HepG2 (cell line): ENCODE results near the gene RPL26. TPM values are rescaled to one million over a fixed set of nuclear protein-coding genes. Genes with fewer than 3 reads are reported as not detected.

Experiments used
- HDAC6 ChIP-seq: fragments of 200-600 bp; sonication (generic); IDR thresholded peaks from 2 replicates; pipeline ENCODE4 v1.7.0; 2017; ENCODE audit warnings: mild to moderate bottlenecking, antibody characterized with exemption, low read length, low read depth
- HMGA1 ChIP-seq: sonication (generic); formaldehyde crosslinking; conservative IDR thresholded peaks from 2 replicates; pipeline ENCODE4 v1.4.0; 2020; ENCODE audit warnings: missing genetic modification reagents
- HNF1B ChIP-seq: sonication (generic); formaldehyde crosslinking; IDR thresholded peaks from 2 replicates; pipeline ENCODE4 v1.5.1; 2020; ENCODE audit warnings: mild to moderate bottlenecking, moderate library complexity, missing genetic modification reagents
- IKZF4 ChIP-seq: sonication (generic); formaldehyde crosslinking; IDR thresholded peaks from 2 replicates; pipeline ENCODE4 v1.5.1; 2020; ENCODE audit warnings: borderline replicate concordance, mild to moderate bottlenecking, low read depth, missing genetic modification reagents; ENCODE audit errors: not compliant biosample characterization
- KLF13 ChIP-seq: sonication (generic); formaldehyde crosslinking; IDR thresholded peaks from 2 replicates; pipeline ENCODE4 v1.4.0; 2020; ENCODE audit warnings: mild to moderate bottlenecking, missing genetic modification reagents
- KLF16 ChIP-seq, 2 experiments: sonication (generic) in 1 of 2; formaldehyde crosslinking in 1 of 2; IDR thresholded peaks; 2 replicates each; pipeline versions ENCODE4 v1.6.1 to v1.8.0; 2016 to 2023; ENCODE audit warnings: missing genetic modification reagents in 2 of 2, missing compliant biosample characterization in 1 of 2
- NFYC ChIP-seq: IDR thresholded peaks from 2 replicates; pipeline ENCODE4 v1.6.1; 2016; ENCODE audit warnings: missing genetic modification reagents, missing compliant biosample characterization
- PLRG1 ChIP-seq: fragments of 450-650 bp; conservative IDR thresholded peaks from 2 replicates; pipeline ENCODE4 v1.6.1; 2016
- RFX5 ChIP-seq: IDR thresholded peaks from 2 replicates; pipeline ENCODE4 v1.6.1; 2011; ENCODE audit warnings: low read depth, low read length, improper control_type of control experiment
- SNRNP70 ChIP-seq: fragments of 200-400 bp; formaldehyde crosslinking; IDR thresholded peaks from 2 replicates; pipeline ENCODE4 v1.6.1; 2017; ENCODE audit warnings: mild to moderate bottlenecking, low read depth, low read length, moderate library complexity
- YEATS4 ChIP-seq: sonication (generic); formaldehyde crosslinking; IDR thresholded peaks from 2 replicates; pipeline ENCODE4 v1.4.0; 2020; ENCODE audit warnings: missing genetic modification reagents, borderline replicate concordance
- ZBTB21 ChIP-seq: sonication (generic); formaldehyde crosslinking; IDR thresholded peaks from 2 replicates; pipeline ENCODE4 v1.4.0; 2020; ENCODE audit warnings: missing genetic modification reagents
- ZNF138 ChIP-seq: sonication (generic); formaldehyde crosslinking; IDR thresholded peaks from 2 replicates; pipeline ENCODE4 v1.5.0; 2020; ENCODE audit warnings: mild to moderate bottlenecking, low read depth, missing genetic modification reagents
- ZNF205 ChIP-seq: IDR thresholded peaks from 2 replicates; pipeline ENCODE4 v1.6.1; 2018; ENCODE audit warnings: missing biosample characterization, missing genetic modification reagents
- ZNF547 ChIP-seq: sonication (generic); formaldehyde crosslinking; IDR thresholded peaks from 2 replicates; pipeline ENCODE4 v1.5.1; 2020; ENCODE audit warnings: mild to moderate bottlenecking, missing genetic modification reagents
- ZNF563 ChIP-seq: sonication (generic); formaldehyde crosslinking; IDR thresholded peaks from 2 replicates; pipeline ENCODE4 v1.8.0; 2022; ENCODE audit warnings: mild to moderate bottlenecking, moderate library complexity, missing genetic modification reagents
- ZNF589 ChIP-seq: sonication (generic); formaldehyde crosslinking; conservative IDR thresholded peaks from 2 replicates; pipeline ENCODE4 v1.8.0; 2022; ENCODE audit warnings: mild to moderate bottlenecking, moderate library complexity, missing genetic modification reagents
- polyA plus RNA-seq, 8 experiments: library from polyadenylated mRNA; depleted of rRNA in 3 of 8; stranded (reverse) in 7 of 8; unstranded in 1 of 8; fragments of >200 nt; fragmentation: Illumina TruSeq in 4 of 8; extraction: Trizol in 4 of 8; gene quantifications; 2 replicates each; pipeline versions ENCODE4 v1.2.1 to v1.2.3, GENCODE V29; 2011 to 2016; ENCODE audit warnings: low read depth in 4 of 8, missing spikeins in 1 of 8, mixed read lengths in 1 of 8; ENCODE audit not compliant: insufficient read depth in 1 of 8
- total RNA-seq, 5 experiments: library from RNA; depleted of rRNA; stranded (reverse); fragments of >200 nt; fragmentation: Illumina TruSeq; extraction: Trizol; gene quantifications; 2 replicates each; pipeline ENCODE4 v1.2.3, GENCODE V29; 2016; ENCODE audit warnings: low read depth in 1 of 5
- TF ChIP-seq, protein P1 (sequence below): sonication (generic); formaldehyde crosslinking; IDR thresholded peaks from 2 replicates; pipeline ENCODE4; 2020; ENCODE audit warnings: missing genetic modification reagents, mild to moderate bottlenecking, borderline replicate concordance
- TF ChIP-seq, protein P2 (sequence below): sonication (generic); formaldehyde crosslinking; IDR thresholded peaks from 2 replicates; pipeline ENCODE4 v1.4.0; 2020; ENCODE audit warnings: mild to moderate bottlenecking, missing genetic modification reagents
- TF ChIP-seq, protein P3 (sequence below): sonication (generic); formaldehyde crosslinking; IDR thresholded peaks from 2 replicates; pipeline ENCODE4 v1.4.0; 2020; ENCODE audit warnings: missing genetic modification reagents

The RPL26 gene
- total and polyA plus RNA-seq, 2 of the 13 experiments (the other 11 are each of a cell fraction or from before 2014, with no cell fraction given), result 2,817 to 3,529 TPM

DNA sequence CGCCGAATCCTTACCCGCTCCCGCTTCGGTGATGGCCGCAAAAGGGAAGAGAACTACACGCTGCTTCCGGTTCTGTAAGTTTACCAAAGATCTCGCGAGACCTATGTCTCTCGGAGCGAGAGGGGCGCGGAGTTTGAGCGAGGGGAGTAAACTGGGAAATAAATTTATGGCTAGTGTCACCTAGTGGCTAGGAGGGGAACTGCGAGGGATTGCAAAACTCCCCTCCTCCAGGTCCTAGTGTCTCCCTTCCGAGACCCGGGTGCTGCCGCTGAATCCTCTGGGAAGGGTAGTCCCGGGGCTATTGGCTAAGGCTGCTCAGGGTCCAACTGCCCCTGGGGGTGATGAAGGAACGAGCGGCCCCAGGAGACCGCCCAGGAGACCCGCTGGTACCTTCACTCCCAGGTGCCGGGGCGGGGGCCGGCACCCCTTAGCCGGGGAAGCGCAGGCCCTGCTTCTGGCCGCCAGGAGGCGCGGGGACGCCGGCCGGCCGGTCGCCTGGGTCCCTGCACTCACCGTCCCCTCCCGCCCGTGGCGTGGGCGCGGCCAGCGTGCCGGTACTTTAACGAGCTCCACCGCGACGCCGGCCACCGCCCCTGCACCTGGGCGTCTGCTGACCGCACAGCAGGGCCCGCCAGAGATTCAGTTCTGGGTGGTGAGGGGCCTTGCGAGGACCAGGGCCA is at the start of gene RPL26 (continued):
- TF ChIP-seq, protein P1, sequence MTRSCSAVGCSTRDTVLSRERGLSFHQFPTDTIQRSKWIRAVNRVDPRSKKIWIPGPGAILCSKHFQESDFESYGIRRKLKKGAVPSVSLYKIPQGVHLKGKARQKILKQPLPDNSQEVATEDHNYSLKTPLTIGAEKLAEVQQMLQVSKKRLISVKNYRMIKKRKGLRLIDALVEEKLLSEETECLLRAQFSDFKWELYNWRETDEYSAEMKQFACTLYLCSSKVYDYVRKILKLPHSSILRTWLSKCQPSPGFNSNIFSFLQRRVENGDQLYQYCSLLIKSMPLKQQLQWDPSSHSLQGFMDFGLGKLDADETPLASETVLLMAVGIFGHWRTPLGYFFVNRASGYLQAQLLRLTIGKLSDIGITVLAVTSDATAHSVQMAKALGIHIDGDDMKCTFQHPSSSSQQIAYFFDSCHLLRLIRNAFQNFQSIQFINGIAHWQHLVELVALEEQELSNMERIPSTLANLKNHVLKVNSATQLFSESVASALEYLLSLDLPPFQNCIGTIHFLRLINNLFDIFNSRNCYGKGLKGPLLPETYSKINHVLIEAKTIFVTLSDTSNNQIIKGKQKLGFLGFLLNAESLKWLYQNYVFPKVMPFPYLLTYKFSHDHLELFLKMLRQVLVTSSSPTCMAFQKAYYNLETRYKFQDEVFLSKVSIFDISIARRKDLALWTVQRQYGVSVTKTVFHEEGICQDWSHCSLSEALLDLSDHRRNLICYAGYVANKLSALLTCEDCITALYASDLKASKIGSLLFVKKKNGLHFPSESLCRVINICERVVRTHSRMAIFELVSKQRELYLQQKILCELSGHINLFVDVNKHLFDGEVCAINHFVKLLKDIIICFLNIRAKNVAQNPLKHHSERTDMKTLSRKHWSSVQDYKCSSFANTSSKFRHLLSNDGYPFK (CRISPR knock-in tag), result no peak; the same call in 1 of the 2 replicates
- TF ChIP-seq NFYC (CRISPR knock-in tag) (no peak; the same call in none of the 2 replicates), ZBTB21 (no peak), ZNF205 (CRISPR knock-in tag) (peak; percentile 5), RFX5 (no peak), ZNF563 (CRISPR knock-in tag) (peak; percentile 12; the same call in 1 of the 2 replicates), ZNF589 (CRISPR knock-in tag) (peak; percentile 82; the same call in 1 of the 2 replicates), HMGA1 (no peak), ZNF138 (CRISPR knock-in tag) (peak; percentile 57; the same call in 1 of the 2 replicates), HNF1B (peak; percentile 82), SNRNP70 (no peak), ZNF547 (CRISPR knock-in tag) (no peak), PLRG1 (no peak), KLF16 (CRISPR knock-in tag; IDR thresholded peaks at IDR 0.05) (peak in 1 of 2 experiments; percentile 93; a peak in 1 of 4 replicates), KLF13 (CRISPR knock-in tag) (no peak), HDAC6 (no peak), YEATS4 (peak; percentile 85), IKZF4 (CRISPR knock-in tag) (no peak)
- TF ChIP-seq, protein P2, sequence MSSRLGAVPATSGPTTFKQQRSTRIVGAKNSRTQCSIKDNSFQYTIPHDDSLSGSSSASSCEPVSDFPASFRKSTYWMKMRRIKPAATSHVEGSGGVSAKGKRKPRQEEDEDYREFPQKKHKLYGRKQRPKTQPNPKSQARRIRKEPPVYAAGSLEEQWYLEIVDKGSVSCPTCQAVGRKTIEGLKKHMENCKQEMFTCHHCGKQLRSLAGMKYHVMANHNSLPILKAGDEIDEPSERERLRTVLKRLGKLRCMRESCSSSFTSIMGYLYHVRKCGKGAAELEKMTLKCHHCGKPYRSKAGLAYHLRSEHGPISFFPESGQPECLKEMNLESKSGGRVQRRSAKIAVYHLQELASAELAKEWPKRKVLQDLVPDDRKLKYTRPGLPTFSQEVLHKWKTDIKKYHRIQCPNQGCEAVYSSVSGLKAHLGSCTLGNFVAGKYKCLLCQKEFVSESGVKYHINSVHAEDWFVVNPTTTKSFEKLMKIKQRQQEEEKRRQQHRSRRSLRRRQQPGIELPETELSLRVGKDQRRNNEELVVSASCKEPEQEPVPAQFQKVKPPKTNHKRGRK (CRISPR knock-in tag), result no peak
- TF ChIP-seq, protein P3, sequence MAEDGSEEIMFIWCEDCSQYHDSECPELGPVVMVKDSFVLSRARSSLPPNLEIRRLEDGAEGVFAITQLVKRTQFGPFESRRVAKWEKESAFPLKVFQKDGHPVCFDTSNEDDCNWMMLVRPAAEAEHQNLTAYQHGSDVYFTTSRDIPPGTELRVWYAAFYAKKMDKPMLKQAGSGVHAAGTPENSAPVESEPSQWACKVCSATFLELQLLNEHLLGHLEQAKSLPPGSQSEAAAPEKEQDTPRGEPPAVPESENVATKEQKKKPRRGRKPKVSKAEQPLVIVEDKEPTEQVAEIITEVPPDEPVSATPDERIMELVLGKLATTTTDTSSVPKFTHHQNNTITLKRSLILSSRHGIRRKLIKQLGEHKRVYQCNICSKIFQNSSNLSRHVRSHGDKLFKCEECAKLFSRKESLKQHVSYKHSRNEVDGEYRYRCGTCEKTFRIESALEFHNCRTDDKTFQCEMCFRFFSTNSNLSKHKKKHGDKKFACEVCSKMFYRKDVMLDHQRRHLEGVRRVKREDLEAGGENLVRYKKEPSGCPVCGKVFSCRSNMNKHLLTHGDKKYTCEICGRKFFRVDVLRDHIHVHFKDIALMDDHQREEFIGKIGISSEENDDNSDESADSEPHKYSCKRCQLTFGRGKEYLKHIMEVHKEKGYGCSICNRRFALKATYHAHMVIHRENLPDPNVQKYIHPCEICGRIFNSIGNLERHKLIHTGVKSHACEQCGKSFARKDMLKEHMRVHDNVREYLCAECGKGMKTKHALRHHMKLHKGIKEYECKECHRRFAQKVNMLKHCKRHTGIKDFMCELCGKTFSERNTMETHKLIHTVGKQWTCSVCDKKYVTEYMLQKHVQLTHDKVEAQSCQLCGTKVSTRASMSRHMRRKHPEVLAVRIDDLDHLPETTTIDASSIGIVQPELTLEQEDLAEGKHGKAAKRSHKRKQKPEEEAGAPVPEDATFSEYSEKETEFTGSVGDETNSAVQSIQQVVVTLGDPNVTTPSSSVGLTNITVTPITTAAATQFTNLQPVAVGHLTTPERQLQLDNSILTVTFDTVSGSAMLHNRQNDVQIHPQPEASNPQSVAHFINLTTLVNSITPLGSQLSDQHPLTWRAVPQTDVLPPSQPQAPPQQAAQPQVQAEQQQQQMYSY (CRISPR knock-in tag), result no peak
